ENCODE results near the gene CD3E.

CD3E gene

DNA sequence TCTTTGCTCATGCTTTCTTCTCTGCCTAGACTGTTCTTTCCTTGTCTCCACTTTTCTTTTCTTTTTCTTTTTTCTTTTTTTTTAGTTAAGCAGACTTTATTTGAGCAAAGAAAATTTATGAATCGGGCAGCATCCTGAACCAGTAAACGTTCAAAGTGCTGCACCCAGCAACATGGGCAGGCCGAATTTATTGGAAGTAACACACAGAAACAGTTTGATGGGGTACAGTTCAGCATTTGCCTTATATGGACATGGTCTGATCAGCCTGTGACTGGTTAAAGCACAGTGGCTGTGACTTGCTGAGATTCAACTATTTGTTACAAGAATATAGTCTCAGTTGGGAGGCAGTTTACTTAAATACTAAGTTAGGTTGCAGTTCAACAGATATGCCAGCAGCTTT lies 16.0 kb downstream of the CD3E start:
- Histone ChIP-seq H3K79me2 (ENCODE audit: insufficient read depth, low read length) (no peaks in the 10 kb centered on the region), H3K36me3 (ENCODE audit: low read length) (no peaks in the 10 kb centered on the region), H3F3A (ENCODE audit: insufficient read depth) (0 out of 2 replicates have a peak, but pooled peaks cover 5% of the 10 kb centered on the region), H2AFZ (ENCODE audit: low read depth, low read length, severe bottlenecking) (no peak overlapping the region), H3K27ac (ENCODE audit: low read depth, low read length) (no peak overlapping the region), H3K9ac (ENCODE audit: low read length) (no peak overlapping the region), H3K27me3 (ENCODE audit: low read length) (no peaks in the 10 kb centered on the region), H3K9me3 (ENCODE audit: insufficient read depth, low read length) (no peaks in the 10 kb centered on the region), H4K20me1 (ENCODE audit: low read depth, low read length) (no peaks in the 10 kb centered on the region), H3K9me2 (replicated peaks; ENCODE audit: insufficient read depth, low read length) (no peaks in the 10 kb centered on the region), H3K4me3 (ENCODE audit: insufficient read depth, low read length, poor library complexity, severe bottlenecking) (no peak overlapping the region), H3K4me2 (ENCODE audit: low read depth, low read length, poor library complexity, severe bottlenecking) (no peak overlapping the region)
- no peak for TF ChIP-seq EZH2phosphoT487 (conservative IDR thresholded peaks at IDR 0.05; ENCODE audit: low read length)
- no peak for TF ChIP-seq CTCF (IDR thresholded peaks at IDR 0.05; ENCODE audit: insufficient read depth, low read length, poor library complexity, severe bottlenecking)

DNA sequence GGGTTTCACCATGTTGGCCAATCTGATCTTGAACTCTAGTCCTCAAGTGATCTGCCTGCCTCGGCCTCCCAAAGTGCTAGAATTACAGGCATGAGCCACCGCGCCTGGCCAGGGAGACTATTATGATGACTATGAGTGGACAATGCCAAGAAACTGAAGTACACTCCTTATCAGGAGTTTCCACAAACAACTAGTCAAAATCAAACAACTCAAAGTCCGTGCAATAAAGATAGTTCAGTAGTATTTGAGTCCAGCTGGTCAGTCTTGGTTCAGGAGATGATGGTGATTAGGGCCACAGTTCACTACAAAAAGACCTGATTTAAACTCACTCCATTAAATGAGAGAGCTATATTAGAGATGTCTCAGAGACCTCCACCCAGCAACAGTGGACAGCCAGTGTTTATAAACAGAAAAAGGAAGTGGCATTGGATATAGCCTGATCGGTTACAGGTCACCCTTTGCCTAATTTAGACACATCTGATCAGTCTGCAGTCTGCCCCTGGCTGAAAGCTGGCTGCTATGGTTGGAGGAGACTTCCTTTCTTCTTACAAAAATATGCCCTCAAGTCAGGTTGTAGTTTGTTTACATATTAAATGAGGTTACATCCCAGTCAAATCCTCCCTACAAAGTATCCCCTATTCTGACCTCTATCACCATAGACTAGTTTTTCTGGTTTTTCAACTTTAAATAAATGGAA lies 17.0 kb downstream of the CD3E start:
- Histone ChIP-seq H2AFZ (ENCODE audit: low read depth, low read length, severe bottlenecking) (no peak overlapping the region), H3K9ac (ENCODE audit: low read length) (no peak overlapping the region), H3K9me2 (replicated peaks; ENCODE audit: insufficient read depth, low read length) (no peaks in the 10 kb centered on the region), H3K36me3 (ENCODE audit: low read length) (no peaks in the 10 kb centered on the region), H3K4me3 (ENCODE audit: insufficient read depth, low read length, poor library complexity, severe bottlenecking) (no peak overlapping the region), H3K27ac (ENCODE audit: low read depth, low read length) (no peak overlapping the region), H4K20me1 (ENCODE audit: low read depth, low read length) (no peaks in the 10 kb centered on the region), H3K9me3 (ENCODE audit: insufficient read depth, low read length) (no peaks in the 10 kb centered on the region), H3F3A (ENCODE audit: insufficient read depth) (no peaks in the 10 kb centered on the region), H3K27me3 (ENCODE audit: low read length) (no peaks in the 10 kb centered on the region), H3K4me2 (ENCODE audit: low read depth, low read length, poor library complexity, severe bottlenecking) (no peak overlapping the region), H3K79me2 (ENCODE audit: insufficient read depth, low read length) (no peaks in the 10 kb centered on the region)
- TF ChIP-seq CTCF (IDR thresholded peaks at IDR 0.05; ENCODE audit: insufficient read depth, low read length, poor library complexity, severe bottlenecking) = no peak
- no peak for TF ChIP-seq EZH2phosphoT487 (conservative IDR thresholded peaks at IDR 0.05; ENCODE audit: low read length)

DNA sequence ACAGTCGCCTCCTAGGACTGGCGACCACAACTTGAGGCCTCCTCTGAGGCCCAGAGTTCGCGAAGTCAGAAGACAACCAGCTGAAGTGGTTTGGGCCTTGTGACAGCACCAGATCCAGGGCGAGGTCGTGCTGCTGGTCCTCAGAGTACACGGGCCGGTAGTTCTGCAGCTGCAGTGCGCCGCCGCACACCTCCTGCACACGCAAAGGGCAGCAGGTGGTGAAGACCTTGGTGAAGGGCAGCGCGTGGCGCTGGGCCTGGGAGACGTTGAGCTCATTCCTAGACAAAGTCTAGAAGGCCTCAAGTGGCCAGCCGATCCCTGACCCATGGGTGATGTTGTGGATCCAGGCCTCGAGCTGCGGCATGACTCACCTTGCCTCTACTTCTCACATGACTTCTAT lies 18.2 kb downstream of the CD3E start:
- H3F3A ChIP-seq (ENCODE audit: insufficient read depth) = no peaks in the 10 kb centered on the region
- no peak overlapping the region for H3K4me3 ChIP-seq (ENCODE audit: insufficient read depth, low read length, poor library complexity, severe bottlenecking)
- no peak overlapping the region for H3K27ac ChIP-seq (ENCODE audit: low read depth, low read length)
- no peaks in the 10 kb centered on the region for H3K27me3 ChIP-seq (ENCODE audit: low read length)
- H3K9me3 ChIP-seq (ENCODE audit: insufficient read depth, low read length) = no peaks in the 10 kb centered on the region
- H3K36me3 ChIP-seq (ENCODE audit: low read length) = no peaks in the 10 kb centered on the region
- no peaks in the 10 kb centered on the region for H4K20me1 ChIP-seq (ENCODE audit: low read depth, low read length)
- H3K4me2 ChIP-seq (ENCODE audit: low read depth, low read length, poor library complexity, severe bottlenecking) = no peak overlapping the region
- H3K9me2 ChIP-seq (replicated peaks; ENCODE audit: insufficient read depth, low read length) = no peaks in the 10 kb centered on the region
- H3K79me2 ChIP-seq (ENCODE audit: insufficient read depth, low read length) = no peaks in the 10 kb centered on the region
- no peak overlapping the region for H2AFZ ChIP-seq (ENCODE audit: low read depth, low read length, severe bottlenecking)
- TF ChIP-seq CTCF (IDR thresholded peaks at IDR 0.05; ENCODE audit: insufficient read depth, low read length, poor library complexity, severe bottlenecking) (no peak), EZH2phosphoT487 (conservative IDR thresholded peaks at IDR 0.05; ENCODE audit: low read length) (no peak)
- H3K9ac ChIP-seq (ENCODE audit: low read length) = no peak overlapping the region
